Thymus (tissue), 11 donors: ENCODE data around the gene ITCH. TPM values are rescaled to one million over a fixed set of nuclear protein-coding genes. Genes with fewer than 3 reads are reported as not detected.
"Not testable (repeated sequence)": the region's sequence is repeated elsewhere in the genome, so short reads cannot be mapped to it uniquely, and the experiment has no call there.

Source experiments
- DNase-seq, 9 donors: peaks; one replicate each; pipeline ENCODE4 v3.0.0-alpha.2; 2013; ENCODE audit warnings: low spot score in 9 of 9, low read depth in 6 of 9, missing footprints in 1 of 9
- H3K27ac ChIP-seq, 2 donors: one replicate each; pipeline ENCODE4 v1.5.1; 2013; ENCODE audit warnings: control low read depth in 1 of 2, low read depth in 1 of 2, low read length in 1 of 2, mild to moderate bottlenecking in 1 of 2, moderate library complexity in 1 of 2
- H3K27me3 ChIP-seq, 2 donors: one replicate each; pipeline ENCODE4 v1.5.1; 2013; ENCODE audit warnings: low read length in 1 of 2; ENCODE audit not compliant: control insufficient read depth in 2 of 2, insufficient read depth in 1 of 2
- H3K36me3 ChIP-seq, 2 donors: one replicate each; pipeline ENCODE4 v1.5.1; 2013; ENCODE audit warnings: low read length in 1 of 2, mild to moderate bottlenecking in 1 of 2, moderate library complexity in 1 of 2; ENCODE audit not compliant: control insufficient read depth in 2 of 2, insufficient read depth in 2 of 2
- H3K4me1 ChIP-seq, 2 donors: one replicate each; pipeline ENCODE4 v1.5.1; 2013; ENCODE audit warnings: low read length in 2 of 2; ENCODE audit not compliant: control insufficient read depth in 2 of 2, insufficient read depth in 2 of 2
- H3K4me3 ChIP-seq, 2 donors: one replicate each; pipeline ENCODE4 v1.5.1; 2013; ENCODE audit warnings: low read length in 2 of 2, control low read depth in 1 of 2, mild to moderate bottlenecking in 1 of 2
- H3K9me3 ChIP-seq, 2 donors: one replicate each; pipeline ENCODE4 v1.5.1; 2013; ENCODE audit warnings: low read length in 1 of 2, mild to moderate bottlenecking in 1 of 2; ENCODE audit not compliant: control insufficient read depth in 2 of 2, insufficient read depth in 1 of 2
- WGBS: extraction: QIAGEN DNeasy Blood & Tissue Kit; methylation state at CpG from one replicate; pipeline ENCODE4 v1.1.7; 2013; 5-methylcytosine and 5-hydroxymethylcytosine counted together
- polyA plus RNA-seq: library from polyadenylated mRNA; stranded (reverse); fragments of 200-250 nt; gene quantifications from one replicate; pipeline ENCODE4 v1.2.3, GENCODE V29; 2013
- total RNA-seq: library from RNA; stranded (reverse); fragments of 120-200 nt; gene quantifications from one replicate; pipeline ENCODE4 v1.2.4, GENCODE V29; 2013
- donor health status: healthy.

ITCH gene
- total and polyA plus RNA-seq, 2 donors: 16.0 to 36.3 TPM

DNA sequence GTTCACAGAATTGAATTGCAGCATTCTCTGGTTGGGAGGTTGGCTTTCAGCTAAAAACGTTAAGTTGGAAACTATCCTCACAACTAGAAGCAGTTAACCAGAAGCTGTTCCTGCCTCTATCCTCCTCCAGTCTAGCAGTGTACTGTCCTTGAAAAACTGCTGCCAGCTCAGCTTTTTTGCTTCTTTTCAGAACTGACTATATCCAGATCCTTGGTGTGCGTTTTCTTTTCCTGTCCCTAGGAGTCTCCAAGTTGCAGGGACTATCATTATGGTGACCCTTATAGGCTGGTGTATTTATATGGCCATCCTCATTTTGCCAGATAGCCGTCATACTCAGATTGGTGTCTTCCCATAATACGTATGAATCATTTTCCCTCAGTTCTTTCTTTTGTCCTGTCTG, 5.5 kb downstream of the ITCH start:
- 95% methylated on average over 4 of the region's 4 CpGs for WGBS
- H3K4me1 ChIP-seq: peaks cover 10 to 16% of the 10 kb centered on the region in 2 donors
- H3K9me3 ChIP-seq: no peaks in the 10 kb centered on the region
- peaks cover 24 to 42% of the 10 kb centered on the region in 2 donors for H3K36me3 ChIP-seq
- no peak overlapping the region for H3K4me3 ChIP-seq
- no peak overlapping the region for H3K27ac ChIP-seq
- no peaks in the 10 kb centered on the region for H3K27me3 ChIP-seq
- no peak for DNase-seq

GRCh38 chr20:34369265-34369664, 6.2 kb downstream of the ITCH start:
- no peak for DNase-seq
- H3K4me1 ChIP-seq: peaks cover 5 to 14% of the 10 kb centered on the region in 2 donors
- no peaks in the 10 kb centered on the region for H3K9me3 ChIP-seq
- H3K4me3 ChIP-seq: no peak overlapping the region
- peaks cover 24 to 42% of the 10 kb centered on the region in 2 donors for H3K36me3 ChIP-seq
- H3K27me3 ChIP-seq: no peaks in the 10 kb centered on the region
- no peak overlapping the region for H3K27ac ChIP-seq
- 80% methylated on average over 3 of the region's 3 CpGs for WGBS

GRCh38 chr20:34370062-34370461, 7.0 kb downstream of the ITCH start:
- H3K9me3 ChIP-seq: no peaks in the 10 kb centered on the region
- DNase-seq: no peak
- H3K4me1 ChIP-seq: peaks cover 5 to 12% of the 10 kb centered on the region in 2 donors
- 98% methylated on average over 6 of the region's 6 CpGs for WGBS
- no peak overlapping the region for H3K27ac ChIP-seq
- peaks cover 24 to 42% of the 10 kb centered on the region in 2 donors for H3K36me3 ChIP-seq
- no peaks in the 10 kb centered on the region for H3K27me3 ChIP-seq
- no peak overlapping the region for H3K4me3 ChIP-seq

GRCh38 chr20:34373445-34373844, 10.4 kb downstream of the ITCH start:
- DNase-seq: no peak
- Histone ChIP-seq H3K27me3 (no peaks in the 10 kb centered on the region), H3K27ac (no peak overlapping the region), H3K4me1 (no peaks in the 10 kb centered on the region), H3K9me3 (no peaks in the 10 kb centered on the region), H3K4me3 (no peak overlapping the region), H3K36me3 (peaks cover 25 to 60% of the 10 kb centered on the region in 2 donors)
- 87% methylated on average over 4 of the region's 4 CpGs for WGBS

- no peak for DNase-seq
- no peak overlapping the region for H3K27ac ChIP-seq
- H3K4me1 ChIP-seq: no peaks in the 10 kb centered on the region
- H3K27me3 ChIP-seq: no peaks in the 10 kb centered on the region
- WGBS: 73% methylated on average over 1 of the region's 1 CpG
- H3K9me3 ChIP-seq: no peaks in the 10 kb centered on the region
- peaks cover 23 to 52% of the 10 kb centered on the region in 2 donors for H3K36me3 ChIP-seq
- no peak overlapping the region for H3K4me3 ChIP-seq
Observed at GRCh38 chr20:34374209-34374760, 11.2 kb downstream of the ITCH start.

DNA sequence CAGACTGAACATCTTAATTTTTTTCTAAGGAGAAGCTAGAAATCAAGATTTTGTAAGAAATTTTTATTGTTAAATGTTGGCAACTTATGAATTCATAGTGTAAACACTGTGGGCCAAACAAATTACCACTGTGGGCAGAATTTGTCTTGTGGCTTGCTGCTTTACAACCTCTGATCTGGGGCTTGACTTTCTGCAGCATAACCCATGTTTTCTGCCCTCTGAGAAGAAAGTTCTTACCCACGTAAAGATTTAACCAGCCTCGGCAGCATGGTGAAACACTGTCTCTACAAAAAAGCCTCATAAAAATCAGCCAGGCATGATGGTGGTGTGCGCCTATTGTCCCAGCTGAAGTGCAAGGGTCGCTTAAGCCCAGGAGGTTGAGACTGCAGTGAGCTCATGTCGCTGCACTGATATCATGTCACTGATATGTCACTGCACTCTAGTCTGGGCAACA, 12.9 kb downstream of the ITCH start:
- H3K9me3 ChIP-seq: no peaks in the 10 kb centered on the region
- 95% methylated on average over 5 of the region's 5 CpGs for WGBS
- peaks cover 12 to 39% of the 10 kb centered on the region in 2 donors for H3K36me3 ChIP-seq
- H3K4me1 ChIP-seq: no peaks in the 10 kb centered on the region
- H3K27ac ChIP-seq: no peak overlapping the region
- DNase-seq: no peak
- no peaks in the 10 kb centered on the region for H3K27me3 ChIP-seq
- H3K4me3 ChIP-seq: no peak overlapping the region

DNA sequence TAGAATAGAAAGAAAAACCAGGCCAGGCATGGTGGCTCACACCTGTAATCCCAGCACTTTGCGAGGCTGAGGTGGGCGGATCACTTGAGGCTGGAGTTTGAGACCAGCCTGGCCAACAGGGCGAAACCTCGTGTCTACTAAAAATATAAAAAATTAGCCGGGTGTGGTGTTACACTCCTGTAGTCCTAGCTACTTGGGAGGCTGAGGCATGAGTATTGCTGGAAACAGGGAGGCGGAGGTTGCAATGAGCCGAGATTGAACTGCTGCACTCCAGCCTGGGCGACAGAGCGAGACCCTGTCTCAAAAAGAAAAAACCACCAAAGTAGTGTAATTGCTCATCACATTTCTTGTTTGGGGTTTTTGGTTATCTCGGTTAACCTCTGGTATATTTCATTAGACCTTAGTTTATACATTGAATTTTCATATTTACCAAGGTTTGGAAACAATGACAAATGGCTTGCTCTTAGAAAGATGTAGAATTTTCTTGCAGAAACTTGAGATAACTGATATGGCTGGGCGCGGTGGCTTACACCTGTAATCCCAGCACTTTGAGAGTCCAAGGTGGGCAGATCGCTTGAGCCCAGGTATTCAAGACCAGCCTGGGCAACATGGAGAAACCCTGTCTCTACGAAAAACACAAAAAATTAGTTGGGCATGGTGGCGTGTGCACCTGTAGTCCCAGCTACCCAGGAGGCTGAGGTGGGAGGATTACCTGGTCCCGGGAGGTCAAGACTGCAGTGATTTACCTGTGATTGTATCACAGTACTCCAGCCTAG, 14.2 kb downstream of the ITCH start:
- DNase-seq: no peak
- Histone ChIP-seq H3K9me3 (no peaks in the 10 kb centered on the region), H3K27me3 (no peaks in the 10 kb centered on the region), H3K4me1 (no peaks in the 10 kb centered on the region), H3K36me3 (peaks cover 4 to 31% of the 10 kb centered on the region in 2 donors), H3K4me3 (no peak overlapping the region), H3K27ac (no peak overlapping the region)
- WGBS: 97% methylated on average over 16 of the region's 16 CpGs

DNA sequence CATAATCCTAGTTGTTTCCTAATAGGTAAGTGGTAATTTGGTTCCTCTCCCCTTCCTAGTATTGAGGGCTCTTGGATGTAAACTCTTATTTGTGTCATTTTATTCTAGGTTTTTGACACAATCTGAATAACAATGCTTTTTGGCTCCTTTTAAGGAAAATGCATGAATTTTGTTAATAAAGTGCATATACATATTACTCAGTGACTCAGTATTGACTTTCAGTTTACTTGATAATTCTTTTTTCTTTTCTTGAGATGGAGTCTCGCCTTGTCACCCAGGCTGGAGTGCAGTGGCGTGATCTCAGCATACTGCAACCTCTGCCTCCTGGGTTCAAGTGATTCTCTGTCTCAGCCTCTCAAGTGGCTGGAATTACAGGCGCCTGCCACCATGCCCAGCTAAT, 19.1 kb downstream of the ITCH start:
- peaks cover 0 to 5% of the 10 kb centered on the region in 2 donors for H3K36me3 ChIP-seq
- no peak overlapping the region for H3K27ac ChIP-seq
- H3K4me3 ChIP-seq: no peak overlapping the region
- no peaks in the 10 kb centered on the region for H3K4me1 ChIP-seq
- no peak for DNase-seq
- H3K9me3 ChIP-seq: no peaks in the 10 kb centered on the region
- no peaks in the 10 kb centered on the region for H3K27me3 ChIP-seq
- 98% methylated on average over 3 of the region's 3 CpGs for WGBS

GRCh38 chr20:34382877-34383455, 19.9 kb downstream of the ITCH start:
- H3K4me3 ChIP-seq, DNase-seq, H3K4me1 ChIP-seq, H3K27me3 ChIP-seq, H3K27ac ChIP-seq, H3K36me3 ChIP-seq, H3K9me3 ChIP-seq: not testable (repeated sequence)
- 99% methylated on average over 14 of the region's 14 CpGs for WGBS
